Measurements from ENCODE around the gene TBX4.

Gene TBX4

DNA sequence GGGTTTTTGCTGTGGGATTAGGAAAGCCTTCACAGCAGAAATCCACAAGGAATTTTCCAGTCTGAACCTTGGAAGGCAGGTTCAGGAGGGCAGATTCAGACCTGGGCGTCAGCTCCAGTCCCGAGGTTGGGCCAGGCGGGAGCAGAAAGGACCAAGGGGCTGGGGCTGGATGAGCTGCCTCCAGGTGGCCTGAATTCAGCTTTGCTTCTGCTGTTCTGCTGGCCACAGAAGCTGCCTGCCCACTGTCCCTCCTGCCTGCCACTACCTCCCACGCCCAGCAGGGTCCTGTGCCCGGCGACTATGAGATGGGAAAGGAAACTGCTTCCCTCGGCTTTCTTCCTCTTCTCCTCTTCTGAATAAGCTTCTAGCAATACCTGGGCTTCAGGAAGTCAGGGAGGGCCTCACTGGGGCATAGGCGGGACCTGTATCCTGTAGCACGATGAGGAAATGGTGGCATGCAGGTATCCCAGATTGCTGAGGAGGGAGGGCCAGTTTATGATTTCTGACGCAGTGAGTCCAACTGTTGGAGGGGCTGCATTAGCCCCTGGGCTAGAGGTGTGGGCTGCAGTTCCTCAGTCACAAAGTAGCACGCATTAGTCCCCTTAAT is 18.4 kb downstream of the TBX4 start:
- H3K27me3 ChIP-seq (ENCODE audit: control insufficient read depth in 1 of 2, insufficient read depth in 2 of 2, low read length in 2 of 2): peaks cover 4 to 12% of the 10 kb centered on the region in 2 donors
- H3K9ac ChIP-seq (ENCODE audit: low read length in 2 of 2): no peak overlapping the region
- no peak overlapping the region for H3K4me3 ChIP-seq (ENCODE audit: low read length in 2 of 2)
- no peaks in the 10 kb centered on the region for H3K36me3 ChIP-seq (ENCODE audit: control insufficient read depth in 2 of 2, insufficient read depth in 2 of 2, low read length in 2 of 2)
- H3K9me3 ChIP-seq (ENCODE audit: control insufficient read depth in 2 of 2, low read length in 2 of 2): no peaks in the 10 kb centered on the region
- no peaks in the 10 kb centered on the region for H3K4me1 ChIP-seq (ENCODE audit: control insufficient read depth, insufficient read depth, low read length)
- no peak overlapping the region for H3K27ac ChIP-seq (ENCODE audit: low read length)

DNA sequence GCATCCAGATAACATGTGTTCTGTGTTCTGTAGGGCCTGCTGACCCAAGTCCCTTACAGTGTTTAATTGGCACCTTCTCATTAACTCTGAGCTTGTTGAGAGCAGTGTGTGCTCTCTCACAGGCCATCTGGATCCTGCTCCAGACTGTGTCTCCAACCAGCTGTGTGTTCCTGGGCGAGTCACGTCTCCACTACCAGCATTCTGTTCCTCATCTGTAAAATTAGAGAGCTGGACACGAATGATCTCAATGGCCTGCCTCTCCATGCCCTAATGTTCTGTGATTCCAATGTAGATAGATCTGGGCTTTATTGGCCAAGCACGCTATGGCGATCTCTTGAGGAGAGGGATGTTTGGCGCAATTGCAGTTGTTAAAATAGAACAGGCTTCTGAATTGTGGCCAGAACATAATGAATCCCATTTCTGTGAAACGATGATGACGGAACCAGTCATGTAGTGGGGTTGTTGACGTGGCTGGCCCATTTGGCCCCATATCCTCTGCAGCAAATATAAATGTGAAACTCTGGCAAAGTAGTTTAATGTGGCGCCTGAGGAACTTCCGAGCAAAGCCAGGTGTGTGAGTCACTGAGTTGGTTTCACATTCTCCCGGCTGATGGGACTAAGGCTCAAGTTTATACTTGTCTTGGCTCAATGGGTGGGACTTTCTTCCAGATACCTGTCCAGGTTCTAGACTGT is 22.2 kb downstream of the TBX4 start:
- Histone ChIP-seq H3K27me3 (ENCODE audit: control insufficient read depth in 1 of 2, insufficient read depth in 2 of 2, low read length in 2 of 2) (peaks cover 11 to 20% of the 10 kb centered on the region in 2 donors), H3K9ac (ENCODE audit: low read length in 2 of 2) (no peak overlapping the region), H3K4me1 (ENCODE audit: control insufficient read depth, insufficient read depth, low read length) (no peaks in the 10 kb centered on the region), H3K27ac (ENCODE audit: low read length) (no peak overlapping the region), H3K36me3 (ENCODE audit: control insufficient read depth in 2 of 2, insufficient read depth in 2 of 2, low read length in 2 of 2) (no peaks in the 10 kb centered on the region), H3K9me3 (ENCODE audit: control insufficient read depth in 2 of 2, low read length in 2 of 2) (no peaks in the 10 kb centered on the region), H3K4me3 (ENCODE audit: low read length in 2 of 2) (no peak overlapping the region)

DNA sequence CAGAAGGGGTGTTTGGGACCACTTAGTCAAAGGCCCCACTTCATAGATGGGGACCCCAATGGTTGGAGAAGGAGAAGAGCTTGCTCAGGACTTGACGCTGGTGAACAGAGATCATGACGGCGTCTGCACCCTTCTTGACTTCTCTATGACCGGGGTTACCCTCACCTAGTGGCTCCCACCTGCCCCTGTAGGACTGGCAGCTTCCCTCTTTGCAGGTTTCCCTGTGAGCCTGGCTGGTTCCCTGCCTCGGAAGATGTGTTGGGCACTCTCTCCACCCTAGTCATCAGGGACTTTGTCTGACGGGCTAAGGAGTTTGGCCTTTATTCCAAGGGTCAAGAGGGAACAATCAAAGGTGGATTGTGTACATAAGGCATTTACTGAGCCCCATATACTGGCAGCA is 22.7 kb downstream of the TBX4 start:
- Histone ChIP-seq H3K4me3 (ENCODE audit: low read length in 2 of 2) (no peak overlapping the region), H3K27me3 (ENCODE audit: control insufficient read depth in 1 of 2, insufficient read depth in 2 of 2, low read length in 2 of 2) (peaks cover 11 to 22% of the 10 kb centered on the region in 2 donors), H3K4me1 (ENCODE audit: control insufficient read depth, insufficient read depth, low read length) (no peaks in the 10 kb centered on the region), H3K9me3 (ENCODE audit: control insufficient read depth in 2 of 2, low read length in 2 of 2) (no peaks in the 10 kb centered on the region), H3K36me3 (ENCODE audit: control insufficient read depth in 2 of 2, insufficient read depth in 2 of 2, low read length in 2 of 2) (no peaks in the 10 kb centered on the region), H3K27ac (ENCODE audit: low read length) (no peak overlapping the region), H3K9ac (ENCODE audit: low read length in 2 of 2) (no peak overlapping the region)

DNA sequence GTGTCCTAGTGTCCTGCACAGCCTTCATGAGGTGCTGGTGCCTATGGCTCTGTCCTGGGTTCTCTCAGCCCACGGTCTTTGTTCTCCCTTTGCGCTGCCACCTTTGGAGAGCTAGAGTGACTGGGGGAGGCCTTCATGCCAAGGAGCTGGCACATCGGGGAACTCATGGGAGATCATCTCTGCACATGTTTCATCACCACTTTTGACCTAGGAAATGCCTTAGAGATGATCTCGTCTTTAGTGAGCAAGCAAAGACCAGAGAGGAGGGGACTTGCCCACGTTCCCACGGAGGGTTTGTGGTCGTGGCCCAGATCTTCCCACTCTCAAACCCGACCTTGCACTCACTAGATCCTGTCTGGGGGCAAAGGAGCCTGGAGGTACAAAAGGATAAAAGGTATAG is 23.5 kb downstream of the TBX4 start:
- no peaks in the 10 kb centered on the region for H3K9me3 ChIP-seq (ENCODE audit: control insufficient read depth in 2 of 2, low read length in 2 of 2)
- no peak overlapping the region for H3K4me3 ChIP-seq (ENCODE audit: low read length in 2 of 2)
- no peaks in the 10 kb centered on the region for H3K4me1 ChIP-seq (ENCODE audit: control insufficient read depth, insufficient read depth, low read length)
- H3K27me3 ChIP-seq (ENCODE audit: control insufficient read depth in 1 of 2, insufficient read depth in 2 of 2, low read length in 2 of 2): peaks cover 11 to 22% of the 10 kb centered on the region in 2 donors
- H3K36me3 ChIP-seq (ENCODE audit: control insufficient read depth in 2 of 2, insufficient read depth in 2 of 2, low read length in 2 of 2): no peaks in the 10 kb centered on the region
- no peak overlapping the region for H3K27ac ChIP-seq (ENCODE audit: low read length)
- H3K9ac ChIP-seq (ENCODE audit: low read length in 2 of 2): no peak overlapping the region

DNA sequence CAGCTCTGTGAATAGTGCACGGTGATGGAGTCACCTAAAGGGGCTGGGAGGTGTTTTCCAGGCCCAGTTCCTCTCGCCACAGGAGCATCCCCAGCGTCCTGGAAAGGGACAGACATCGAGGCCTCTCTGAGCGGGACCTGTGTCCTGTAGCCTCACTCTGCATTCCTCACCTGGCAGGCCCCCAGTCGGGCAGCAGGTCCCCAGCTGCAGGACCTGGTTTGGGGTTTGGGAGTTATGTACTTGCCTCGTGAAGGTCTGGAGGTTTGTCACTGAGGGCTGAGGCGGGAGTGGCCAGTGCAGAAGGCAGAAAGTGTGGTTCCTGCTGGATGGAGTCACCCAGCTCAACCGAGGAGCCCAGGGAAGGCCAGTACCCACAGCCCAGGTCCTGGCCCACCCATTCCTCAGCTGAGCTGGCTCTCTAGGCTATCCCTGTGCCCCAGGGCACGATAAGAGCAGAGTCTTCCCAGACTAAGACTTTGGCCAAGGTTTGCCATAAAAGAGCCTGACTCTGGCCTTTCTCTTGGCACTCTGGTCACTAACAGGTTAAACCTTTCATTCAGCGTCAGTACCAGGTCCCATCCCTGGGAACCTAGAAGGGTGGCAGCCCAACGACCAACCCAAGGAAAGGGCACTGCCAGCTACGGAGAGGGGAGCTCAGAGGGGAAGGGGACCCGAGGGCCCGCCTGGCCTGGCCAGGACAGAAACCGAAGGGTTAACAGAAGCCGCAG is 24.4 kb downstream of the TBX4 start:
- H3K9me3 ChIP-seq (ENCODE audit: control insufficient read depth in 2 of 2, low read length in 2 of 2): no peaks in the 10 kb centered on the region
- H3K4me1 ChIP-seq (ENCODE audit: control insufficient read depth, insufficient read depth, low read length): no peaks in the 10 kb centered on the region
- no peak overlapping the region for H3K9ac ChIP-seq (ENCODE audit: low read length in 2 of 2)
- no peak overlapping the region for H3K4me3 ChIP-seq (ENCODE audit: low read length in 2 of 2)
- peaks cover 11 to 22% of the 10 kb centered on the region in 2 donors for H3K27me3 ChIP-seq (ENCODE audit: control insufficient read depth in 1 of 2, insufficient read depth in 2 of 2, low read length in 2 of 2)
- H3K27ac ChIP-seq (ENCODE audit: low read length): no peak overlapping the region
- H3K36me3 ChIP-seq (ENCODE audit: control insufficient read depth in 2 of 2, insufficient read depth in 2 of 2, low read length in 2 of 2): no peaks in the 10 kb centered on the region

- H3K9ac ChIP-seq (ENCODE audit: low read length in 2 of 2): no peak overlapping the region
- no peaks in the 10 kb centered on the region for H3K4me1 ChIP-seq (ENCODE audit: control insufficient read depth, insufficient read depth, low read length)
- H3K36me3 ChIP-seq (ENCODE audit: control insufficient read depth in 2 of 2, insufficient read depth in 2 of 2, low read length in 2 of 2): no peaks in the 10 kb centered on the region
- H3K27me3 ChIP-seq (ENCODE audit: control insufficient read depth in 1 of 2, insufficient read depth in 2 of 2, low read length in 2 of 2): peaks cover 11 to 22% of the 10 kb centered on the region in 2 donors
- H3K4me3 ChIP-seq (ENCODE audit: low read length in 2 of 2): no peak overlapping the region
- no peaks in the 10 kb centered on the region for H3K9me3 ChIP-seq (ENCODE audit: control insufficient read depth in 2 of 2, low read length in 2 of 2)
- no peak overlapping the region for H3K27ac ChIP-seq (ENCODE audit: low read length)
Observed at GRCh38 chr17:61477204-61477834, 25.1 kb downstream of the TBX4 start.

- peaks cover 11 to 22% of the 10 kb centered on the region in 2 donors for H3K27me3 ChIP-seq (ENCODE audit: control insufficient read depth in 1 of 2, insufficient read depth in 2 of 2, low read length in 2 of 2)
Observed at GRCh38 chr17:61478026-61478789, 26.0 kb downstream of the TBX4 start.

DNA sequence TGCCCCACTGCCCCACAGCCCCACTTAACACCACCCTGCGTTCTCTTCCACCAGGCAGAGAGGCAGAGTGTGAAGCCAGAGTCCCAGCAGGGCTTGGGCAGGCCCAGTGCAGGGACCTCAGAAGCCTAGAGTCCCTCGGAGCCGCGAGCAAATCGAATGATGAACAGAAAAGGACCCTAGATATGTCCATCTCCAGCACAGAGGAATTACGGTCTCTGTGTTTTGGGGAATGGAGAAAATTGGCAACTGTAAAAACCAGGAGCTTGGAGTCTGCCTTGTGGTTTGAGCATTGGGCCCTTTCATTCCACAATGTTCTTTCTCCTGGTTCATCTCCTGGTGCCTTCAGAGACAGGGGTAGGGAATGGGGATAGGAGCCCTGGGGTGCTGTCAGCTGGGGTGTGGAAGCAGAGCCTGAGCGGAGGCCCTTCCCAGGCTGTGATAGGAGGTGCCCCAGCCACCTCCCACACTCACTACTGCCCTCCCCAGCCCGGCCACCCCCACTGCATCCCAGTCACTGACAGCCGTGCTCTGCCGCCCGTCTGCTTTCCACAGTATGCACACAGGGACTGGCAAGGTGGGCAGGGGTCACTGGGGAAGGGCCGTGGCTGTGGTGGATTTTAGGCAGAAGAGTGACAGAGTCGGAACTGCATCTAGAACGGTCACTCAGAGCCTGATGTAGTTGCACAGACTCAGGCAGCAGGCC is 26.7 kb downstream of the TBX4 start:
- H3K4me3 ChIP-seq (ENCODE audit: low read length in 2 of 2): no peak overlapping the region
- peaks cover 11 to 20% of the 10 kb centered on the region in 2 donors for H3K27me3 ChIP-seq (ENCODE audit: control insufficient read depth in 1 of 2, insufficient read depth in 2 of 2, low read length in 2 of 2)
- no peak overlapping the region for H3K27ac ChIP-seq (ENCODE audit: low read length)
- H3K4me1 ChIP-seq (ENCODE audit: control insufficient read depth, insufficient read depth, low read length): no peaks in the 10 kb centered on the region
- no peaks in the 10 kb centered on the region for H3K9me3 ChIP-seq (ENCODE audit: control insufficient read depth in 2 of 2, low read length in 2 of 2)
- no peaks in the 10 kb centered on the region for H3K36me3 ChIP-seq (ENCODE audit: control insufficient read depth in 2 of 2, insufficient read depth in 2 of 2, low read length in 2 of 2)
- no peak overlapping the region for H3K9ac ChIP-seq (ENCODE audit: low read length in 2 of 2)

More at GRCh38 chr17:61478026-61478789, 26.0 kb downstream of the TBX4 start:
- no peak overlapping the region for H3K27ac ChIP-seq (ENCODE audit: low read length)
- H3K9me3 ChIP-seq (ENCODE audit: control insufficient read depth in 2 of 2, low read length in 2 of 2): no peaks in the 10 kb centered on the region
- H3K4me3 ChIP-seq (ENCODE audit: low read length in 2 of 2): no peak overlapping the region
- H3K36me3 ChIP-seq (ENCODE audit: control insufficient read depth in 2 of 2, insufficient read depth in 2 of 2, low read length in 2 of 2): no peaks in the 10 kb centered on the region
- no peaks in the 10 kb centered on the region for H3K4me1 ChIP-seq (ENCODE audit: control insufficient read depth, insufficient read depth, low read length)
- no peak overlapping the region for H3K9ac ChIP-seq (ENCODE audit: low read length in 2 of 2)

GRCh38 chr17:61479493-61480413 is 27.5 kb downstream of the TBX4 start:
- no peak overlapping the region for H3K9ac ChIP-seq (ENCODE audit: low read length in 2 of 2)
- peaks cover 8 to 20% of the 10 kb centered on the region in 2 donors for H3K27me3 ChIP-seq (ENCODE audit: control insufficient read depth in 1 of 2, insufficient read depth in 2 of 2, low read length in 2 of 2)
- H3K4me1 ChIP-seq (ENCODE audit: control insufficient read depth, insufficient read depth, low read length): no peaks in the 10 kb centered on the region
- no peak overlapping the region for H3K27ac ChIP-seq (ENCODE audit: low read length)
- no peak overlapping the region for H3K4me3 ChIP-seq (ENCODE audit: low read length in 2 of 2)
- H3K9me3 ChIP-seq (ENCODE audit: control insufficient read depth in 2 of 2, low read length in 2 of 2): no peaks in the 10 kb centered on the region
- no peaks in the 10 kb centered on the region for H3K36me3 ChIP-seq (ENCODE audit: control insufficient read depth in 2 of 2, insufficient read depth in 2 of 2, low read length in 2 of 2)
